ENCODE results near the gene PARP4.

GRCh38 chr13:24459726-24460125 is 52.9 kb downstream of the PARP4 start:
- no peak for TF ChIP-seq EP300 (IDR thresholded peaks at IDR 0.05; ENCODE audit: borderline replicate concordance)
- TF ChIP-seq TAF1 (IDR thresholded peaks at IDR 0.05; ENCODE audit: low read depth) = no peak
- no peak for TF ChIP-seq TCF12 (IDR thresholded peaks at IDR 0.05; ENCODE audit: low read depth)
- no peak for TF ChIP-seq NFIC (IDR thresholded peaks at IDR 0.05)
- TF ChIP-seq TEAD4 (IDR thresholded peaks at IDR 0.05) = no peak
- TF ChIP-seq RAD21 (IDR thresholded peaks at IDR 0.05; ENCODE audit: low read depth) = no peak
- no peak for TF ChIP-seq YY1 (IDR thresholded peaks at IDR 0.05; ENCODE audit: low read depth)
- TF ChIP-seq CREB1 (IDR thresholded peaks at IDR 0.05; ENCODE audit: low read depth) = no peak
- TF ChIP-seq CEBPB (IDR thresholded peaks at IDR 0.05) = no peak
- no peak for TF ChIP-seq MAX (IDR thresholded peaks at IDR 0.05)
- TF ChIP-seq, protein P1, sequence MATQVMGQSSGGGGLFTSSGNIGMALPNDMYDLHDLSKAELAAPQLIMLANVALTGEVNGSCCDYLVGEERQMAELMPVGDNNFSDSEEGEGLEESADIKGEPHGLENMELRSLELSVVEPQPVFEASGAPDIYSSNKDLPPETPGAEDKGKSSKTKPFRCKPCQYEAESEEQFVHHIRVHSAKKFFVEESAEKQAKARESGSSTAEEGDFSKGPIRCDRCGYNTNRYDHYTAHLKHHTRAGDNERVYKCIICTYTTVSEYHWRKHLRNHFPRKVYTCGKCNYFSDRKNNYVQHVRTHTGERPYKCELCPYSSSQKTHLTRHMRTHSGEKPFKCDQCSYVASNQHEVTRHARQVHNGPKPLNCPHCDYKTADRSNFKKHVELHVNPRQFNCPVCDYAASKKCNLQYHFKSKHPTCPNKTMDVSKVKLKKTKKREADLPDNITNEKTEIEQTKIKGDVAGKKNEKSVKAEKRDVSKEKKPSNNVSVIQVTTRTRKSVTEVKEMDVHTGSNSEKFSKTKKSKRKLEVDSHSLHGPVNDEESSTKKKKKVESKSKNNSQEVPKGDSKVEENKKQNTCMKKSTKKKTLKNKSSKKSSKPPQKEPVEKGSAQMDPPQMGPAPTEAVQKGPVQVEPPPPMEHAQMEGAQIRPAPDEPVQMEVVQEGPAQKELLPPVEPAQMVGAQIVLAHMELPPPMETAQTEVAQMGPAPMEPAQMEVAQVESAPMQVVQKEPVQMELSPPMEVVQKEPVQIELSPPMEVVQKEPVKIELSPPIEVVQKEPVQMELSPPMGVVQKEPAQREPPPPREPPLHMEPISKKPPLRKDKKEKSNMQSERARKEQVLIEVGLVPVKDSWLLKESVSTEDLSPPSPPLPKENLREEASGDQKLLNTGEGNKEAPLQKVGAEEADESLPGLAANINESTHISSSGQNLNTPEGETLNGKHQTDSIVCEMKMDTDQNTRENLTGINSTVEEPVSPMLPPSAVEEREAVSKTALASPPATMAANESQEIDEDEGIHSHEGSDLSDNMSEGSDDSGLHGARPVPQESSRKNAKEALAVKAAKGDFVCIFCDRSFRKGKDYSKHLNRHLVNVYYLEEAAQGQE (IDR thresholded peaks at IDR 0.05; ENCODE audit: low read depth) = no peak
- TF ChIP-seq, protein P2, sequence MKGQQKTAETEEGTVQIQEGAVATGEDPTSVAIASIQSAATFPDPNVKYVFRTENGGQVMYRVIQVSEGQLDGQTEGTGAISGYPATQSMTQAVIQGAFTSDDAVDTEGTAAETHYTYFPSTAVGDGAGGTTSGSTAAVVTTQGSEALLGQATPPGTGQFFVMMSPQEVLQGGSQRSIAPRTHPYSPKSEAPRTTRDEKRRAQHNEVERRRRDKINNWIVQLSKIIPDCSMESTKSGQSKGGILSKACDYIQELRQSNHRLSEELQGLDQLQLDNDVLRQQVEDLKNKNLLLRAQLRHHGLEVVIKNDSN (IDR thresholded peaks at IDR 0.05) = no peak

Data from Ishikawa (cell line).